Chondrocyte (in vitro differentiated cells): ENCODE data around the gene VWA3A. TPM values are rescaled to one million over a fixed set of nuclear protein-coding genes. Genes with fewer than 3 reads are reported as not detected.

Source experiments
- DNase-seq: peaks from one replicate; pipeline ENCODE4 v3.0.0; 2021; ENCODE audit warnings: mixed read lengths, low spot score
- H3K27ac Mint-ChIP-seq: one replicate; pipeline ENCODE4 v1.8.0; 2021; ENCODE audit warnings: mild to moderate bottlenecking, moderate library complexity, mixed read lengths; ENCODE audit not compliant: unreplicated experiment
- H3K27me3 Mint-ChIP-seq: 2 replicates; pipeline ENCODE4 v1.8.0; 2021; ENCODE audit warnings: low read depth, mixed read lengths
- H3K36me3 Mint-ChIP-seq: 2 replicates; pipeline ENCODE4 v1.8.0; 2021; ENCODE audit warnings: low read depth, mixed read lengths
- H3K4me1 Mint-ChIP-seq: 2 replicates; pipeline ENCODE4 v1.8.0; 2021; ENCODE audit warnings: low read depth, mild to moderate bottlenecking, mixed read lengths
- H3K4me3 Mint-ChIP-seq: one replicate; pipeline ENCODE4 v1.8.0; 2021; ENCODE audit warnings: mild to moderate bottlenecking, moderate library complexity, mixed read lengths; ENCODE audit not compliant: unreplicated experiment
- H3K9me3 Mint-ChIP-seq: 2 replicates; pipeline ENCODE4 v1.8.0; 2021; ENCODE audit warnings: low read depth, mixed read lengths
- CTCF ChIP-seq: fragments of 200-600 bp; sonication (generic); IDR thresholded peaks from 2 replicates; pipeline ENCODE4 v1.5.0; 2021; ENCODE audit warnings: antibody characterized with exemption, mild to moderate bottlenecking, moderate library complexity
- total RNA-seq: library from RNA; stranded (reverse); gene quantifications from 3 replicates; pipeline ENCODE4 v1.2.1, GENCODE V29; 2021

VWA3A gene
- total RNA-seq, 1 donor from 2014 or later: not detected

GRCh38 chr16:22174642-22175041 is 82.3 kb downstream of the VWA3A start:
- no peaks in the 10 kb centered on the region for H3K4me1 Mint-ChIP-seq
- H3K27me3 Mint-ChIP-seq: peaks cover 17% of the 10 kb centered on the region
- H3K4me3 Mint-ChIP-seq: no peak overlapping the region
- no peaks in the 10 kb centered on the region for H3K36me3 Mint-ChIP-seq
- DNase-seq: no peak
- H3K27ac Mint-ChIP-seq: no peak overlapping the region
- no peak for TF ChIP-seq CTCF
- no peaks in the 10 kb centered on the region for H3K9me3 Mint-ChIP-seq

DNA sequence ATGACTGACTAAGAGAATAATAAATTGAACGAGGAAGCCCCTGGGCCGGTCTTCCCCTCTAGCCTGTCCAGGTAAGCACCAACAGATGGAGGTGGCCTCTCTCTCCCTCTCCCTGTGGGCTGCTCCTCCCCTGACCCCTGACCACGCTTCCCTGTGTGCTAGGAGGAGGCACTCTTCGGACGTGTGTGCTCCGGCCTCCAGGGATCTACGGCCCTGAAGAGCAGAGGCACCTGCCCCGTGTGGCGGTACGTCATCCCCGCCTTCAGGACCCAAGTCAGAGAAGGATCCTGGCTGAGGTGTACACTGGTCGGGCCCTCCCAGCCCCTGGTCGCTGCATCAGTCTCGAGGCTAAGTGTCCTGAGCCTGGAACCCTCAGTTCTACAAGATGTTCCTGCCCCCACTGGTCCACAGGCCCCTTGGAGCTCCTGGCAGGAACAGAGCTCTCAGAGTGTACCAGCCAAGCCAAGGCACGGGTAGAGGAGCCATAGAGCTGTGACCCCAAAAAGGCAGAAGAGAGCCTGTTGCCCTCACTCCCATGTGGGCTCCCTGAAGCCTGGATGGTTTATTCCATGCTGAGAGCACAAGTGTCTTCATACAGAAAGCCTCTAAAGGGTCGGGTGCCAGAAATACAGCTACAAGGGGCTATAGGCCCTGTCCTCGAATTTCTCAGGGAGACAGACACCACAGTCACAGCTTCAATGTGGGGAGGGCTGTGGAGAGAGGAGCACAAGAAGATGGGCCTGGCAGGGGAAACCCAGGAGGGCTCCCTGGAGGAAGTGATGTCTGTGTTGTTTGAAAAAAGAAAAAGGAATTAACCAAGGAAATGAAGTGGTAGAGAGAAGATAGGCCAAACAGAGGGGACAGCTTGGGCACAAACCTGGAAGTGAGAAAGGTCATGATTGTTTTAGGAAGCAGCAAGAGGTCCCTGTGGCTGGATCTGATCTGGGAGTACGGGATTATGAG is 85.9 kb downstream of the VWA3A start:
- DNase-seq: no peak
- H3K27me3 Mint-ChIP-seq: peaks cover 28% of the 10 kb centered on the region
- H3K4me1 Mint-ChIP-seq: no peaks in the 10 kb centered on the region
- no peaks in the 10 kb centered on the region for H3K9me3 Mint-ChIP-seq
- no peak for TF ChIP-seq CTCF
- no peak overlapping the region for H3K27ac Mint-ChIP-seq
- H3K4me3 Mint-ChIP-seq: no peak overlapping the region
- H3K36me3 Mint-ChIP-seq: no peaks in the 10 kb centered on the region

DNA sequence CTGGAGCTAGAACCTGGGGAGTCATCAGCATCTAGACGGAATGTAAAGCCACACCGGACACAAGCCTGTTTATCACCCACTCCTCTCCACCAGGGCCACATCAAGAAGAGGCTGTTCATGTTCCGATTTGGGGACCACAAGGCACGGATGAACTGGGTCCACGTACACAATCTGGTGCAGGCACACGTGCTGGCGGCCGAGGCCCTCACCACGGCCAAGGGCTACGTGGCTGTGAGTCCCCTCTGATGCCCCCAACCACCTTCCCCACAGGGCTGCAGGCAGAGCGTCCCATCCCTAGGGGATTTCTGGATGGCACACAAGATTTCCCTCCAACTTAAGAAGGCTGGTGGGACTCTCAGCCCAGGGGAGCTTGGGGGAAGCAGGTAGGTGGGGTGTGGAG is 89.1 kb downstream of the VWA3A start:
- H3K27me3 Mint-ChIP-seq: peaks cover 25% of the 10 kb centered on the region
- H3K4me1 Mint-ChIP-seq: no peaks in the 10 kb centered on the region
- H3K9me3 Mint-ChIP-seq: no peaks in the 10 kb centered on the region
- no peak overlapping the region for H3K27ac Mint-ChIP-seq
- TF ChIP-seq CTCF: no peak
- no peaks in the 10 kb centered on the region for H3K36me3 Mint-ChIP-seq
- no peak overlapping the region for H3K4me3 Mint-ChIP-seq
- DNase-seq: no peak

DNA sequence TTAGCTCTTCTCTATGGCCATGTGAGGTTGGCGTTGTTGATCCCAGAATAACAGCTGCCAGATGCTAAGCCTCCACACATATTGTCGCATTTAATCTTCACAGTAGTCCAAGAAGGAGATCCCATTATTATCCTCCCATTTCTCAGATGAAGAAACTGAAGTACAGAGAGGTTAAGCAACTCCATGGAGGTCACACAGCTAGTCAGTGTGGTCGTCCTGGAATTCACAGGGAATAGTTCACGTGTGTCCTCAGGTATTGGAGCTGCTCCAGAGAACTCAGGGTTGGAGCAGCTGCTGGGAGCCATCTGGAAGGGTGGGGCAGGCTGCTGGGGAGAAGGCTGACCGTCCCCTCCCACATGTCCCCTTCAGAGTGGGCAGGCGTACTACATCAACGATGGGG is 89.5 kb downstream of the VWA3A start:
- Mint-ChIP-seq H3K27me3 (peaks cover 25% of the 10 kb centered on the region), H3K36me3 (no peaks in the 10 kb centered on the region), H3K4me3 (no peak overlapping the region), H3K27ac (no peak overlapping the region), H3K4me1 (no peaks in the 10 kb centered on the region), H3K9me3 (no peaks in the 10 kb centered on the region)
- no peak for DNase-seq
- no peak for TF ChIP-seq CTCF

- no peak for TF ChIP-seq CTCF
- Mint-ChIP-seq H3K27me3 (peaks cover 25% of the 10 kb centered on the region), H3K4me1 (peaks cover under 1% of the 10 kb centered on the region), H3K4me3 (no peak overlapping the region), H3K27ac (no peak overlapping the region), H3K9me3 (no peaks in the 10 kb centered on the region), H3K36me3 (no peaks in the 10 kb centered on the region)
- no peak for DNase-seq
Measured at GRCh38 chr16:22183335-22183734, 91.0 kb downstream of the VWA3A start.
